Measurements from ENCODE around the gene CCSER2.

DNA sequence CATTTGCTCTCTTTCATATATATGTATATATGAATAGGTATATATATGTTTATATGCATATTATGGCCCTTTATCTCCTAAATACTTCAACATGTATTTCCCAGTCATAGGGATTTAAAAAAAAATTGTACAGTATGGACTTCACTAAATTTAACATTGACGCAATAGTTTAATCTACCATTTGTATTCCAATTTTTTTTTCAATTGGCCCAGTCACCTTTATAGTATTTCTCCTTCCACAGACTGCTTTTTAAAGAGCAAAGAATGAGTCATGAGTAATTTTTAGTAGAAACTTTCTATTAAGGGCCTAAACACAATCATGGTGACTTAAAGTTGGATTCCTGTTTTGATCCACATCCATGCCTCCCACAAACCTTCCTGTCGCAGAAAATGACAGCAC, 20.5 kb downstream of the CCSER2 start:
- TF ChIP-seq, protein P1, sequence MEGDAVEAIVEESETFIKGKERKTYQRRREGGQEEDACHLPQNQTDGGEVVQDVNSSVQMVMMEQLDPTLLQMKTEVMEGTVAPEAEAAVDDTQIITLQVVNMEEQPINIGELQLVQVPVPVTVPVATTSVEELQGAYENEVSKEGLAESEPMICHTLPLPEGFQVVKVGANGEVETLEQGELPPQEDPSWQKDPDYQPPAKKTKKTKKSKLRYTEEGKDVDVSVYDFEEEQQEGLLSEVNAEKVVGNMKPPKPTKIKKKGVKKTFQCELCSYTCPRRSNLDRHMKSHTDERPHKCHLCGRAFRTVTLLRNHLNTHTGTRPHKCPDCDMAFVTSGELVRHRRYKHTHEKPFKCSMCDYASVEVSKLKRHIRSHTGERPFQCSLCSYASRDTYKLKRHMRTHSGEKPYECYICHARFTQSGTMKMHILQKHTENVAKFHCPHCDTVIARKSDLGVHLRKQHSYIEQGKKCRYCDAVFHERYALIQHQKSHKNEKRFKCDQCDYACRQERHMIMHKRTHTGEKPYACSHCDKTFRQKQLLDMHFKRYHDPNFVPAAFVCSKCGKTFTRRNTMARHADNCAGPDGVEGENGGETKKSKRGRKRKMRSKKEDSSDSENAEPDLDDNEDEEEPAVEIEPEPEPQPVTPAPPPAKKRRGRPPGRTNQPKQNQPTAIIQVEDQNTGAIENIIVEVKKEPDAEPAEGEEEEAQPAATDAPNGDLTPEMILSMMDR (IDR thresholded peaks at IDR 0.05): no peak
- no peak for TF ChIP-seq POLR2A (IDR thresholded peaks at IDR 0.05)
